ENCODE results near the gene MADD.

DNA sequence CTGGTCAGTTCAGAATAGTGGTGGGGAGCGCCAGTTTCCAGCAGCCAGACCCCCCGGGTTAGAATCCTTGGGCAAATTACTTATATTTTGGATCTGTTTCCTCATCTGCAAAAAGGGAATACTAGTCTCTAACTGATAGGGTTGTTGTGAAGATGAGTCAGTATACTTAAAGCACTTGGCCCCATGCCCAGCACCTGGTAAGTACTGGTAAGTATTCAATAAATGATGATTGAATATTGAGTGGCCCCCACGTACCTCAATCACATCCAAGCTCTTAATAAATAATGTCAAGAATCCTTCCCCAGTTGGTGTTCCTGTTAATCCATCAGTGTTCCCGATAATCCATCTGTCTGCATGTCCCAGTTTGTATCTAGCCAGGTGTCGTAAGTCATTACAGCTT is 33.5 kb upstream of the MADD start:
- no peak for TF ChIP-seq POLR2A (IDR thresholded peaks at IDR 0.05)
- no peak for TF ChIP-seq CTCF (IDR thresholded peaks at IDR 0.05)

Data from lower leg skin (tissue), 3 donors.